HG03565 (cell line): ENCODE measurements around the gene LRRC74A.

ENCODE experiments used
- ATAC-seq: cut with Tn5 transposase; IDR thresholded peaks from one replicate; pipeline ENCODE4 v1.9.1; 2021; ENCODE audit warnings: mild to moderate bottlenecking, moderate library complexity; ENCODE audit not compliant: unreplicated experiment

LRRC74A gene

DNA sequence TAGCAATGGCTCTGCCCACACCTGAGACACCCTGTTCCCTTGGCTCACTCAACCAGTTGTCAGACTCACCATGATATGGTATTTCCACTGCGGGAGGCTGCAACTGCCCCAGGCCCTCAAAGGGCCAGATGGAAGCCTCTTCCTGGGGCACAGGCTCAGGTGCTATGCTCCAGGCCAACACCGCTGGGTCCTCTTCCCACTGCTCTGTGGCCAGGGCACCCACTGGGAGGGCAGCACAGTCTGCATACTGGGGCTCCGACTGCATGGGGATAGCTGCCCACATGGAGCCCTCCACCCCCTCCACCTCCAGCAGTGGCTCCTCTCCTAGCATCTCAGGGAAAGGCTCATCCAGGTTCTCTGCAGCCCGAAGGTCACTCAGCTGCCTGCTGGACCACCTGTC, 17.2 kb upstream of the LRRC74A start:
- ATAC-seq, result no peak

DNA sequence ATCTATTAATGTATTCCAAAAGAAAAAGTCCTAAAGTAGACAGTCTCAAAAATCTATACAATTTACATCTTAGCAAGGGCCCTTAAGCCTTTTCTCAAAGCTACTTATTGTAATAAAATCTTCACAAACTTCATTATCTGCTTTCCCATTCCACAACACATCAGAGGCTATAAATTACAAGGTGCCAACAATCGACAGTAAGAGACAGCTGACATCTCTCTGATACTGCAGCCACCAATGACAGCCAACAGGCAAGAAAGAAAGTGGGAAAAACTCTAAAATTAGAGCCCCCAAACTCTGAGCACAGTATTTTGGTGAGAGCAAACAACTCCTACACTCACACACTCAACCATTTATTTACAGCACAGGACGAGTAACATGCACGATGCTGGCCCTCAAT, 15.7 kb upstream of the LRRC74A start:
- no peak for ATAC-seq

DNA sequence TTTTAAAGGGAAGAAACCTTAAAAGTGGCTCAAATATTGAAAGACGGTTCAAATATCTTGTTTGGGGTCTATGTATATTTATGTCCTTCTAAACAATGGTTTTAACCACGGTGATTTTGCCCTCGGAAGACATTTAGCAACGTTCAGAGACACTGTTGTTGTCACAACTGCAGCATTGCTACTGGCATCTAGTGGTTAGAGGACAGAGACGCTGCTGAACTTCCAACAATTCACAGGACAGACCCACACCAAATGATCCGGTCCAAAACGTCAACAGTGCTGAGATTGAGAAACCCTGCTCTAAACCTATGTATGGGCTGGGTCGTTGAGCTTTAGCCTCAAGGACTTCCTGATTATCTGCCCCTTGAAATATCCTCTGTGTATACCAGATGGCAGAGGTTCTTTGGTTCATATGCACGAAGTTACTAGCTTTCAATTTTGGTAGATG, 15.2 kb upstream of the LRRC74A start:
- ATAC-seq, result no peak

DNA sequence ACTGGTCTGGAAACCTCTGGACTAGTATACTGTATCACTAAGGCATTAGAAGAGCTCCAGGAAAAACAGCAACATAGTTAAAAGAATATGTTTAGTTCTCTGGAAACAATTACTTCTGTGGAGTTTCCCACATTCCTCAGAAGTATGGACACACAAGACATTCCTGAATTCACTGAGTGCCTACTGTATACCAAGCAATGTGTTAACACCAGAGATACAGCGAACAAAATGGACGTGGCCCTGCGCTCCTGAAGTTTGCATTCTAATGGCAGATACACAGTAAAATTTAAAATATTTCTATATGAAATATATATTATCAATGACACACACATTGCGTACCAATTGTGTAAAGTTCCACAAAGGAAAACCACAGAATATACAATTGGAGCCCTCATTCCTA, 14.6 kb upstream of the LRRC74A start:
- no peak for ATAC-seq

DNA sequence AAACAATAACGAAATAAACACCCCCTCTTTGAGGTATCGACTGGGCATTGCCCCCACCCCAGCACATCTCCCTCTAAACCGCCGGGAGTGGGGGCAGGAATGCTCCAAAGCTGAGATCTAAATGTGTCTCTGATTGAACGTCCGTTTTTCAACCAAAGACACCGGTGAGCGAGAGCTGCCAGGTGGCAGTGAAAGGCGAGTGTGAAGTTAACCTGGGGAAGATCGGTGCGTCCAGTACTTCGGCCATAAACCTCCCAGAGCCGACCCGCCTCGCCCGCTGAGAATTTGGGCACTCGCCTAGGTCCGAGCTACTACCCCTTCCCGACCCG, 14.2 kb upstream of the LRRC74A start:
- ATAC-seq, result no peak

DNA sequence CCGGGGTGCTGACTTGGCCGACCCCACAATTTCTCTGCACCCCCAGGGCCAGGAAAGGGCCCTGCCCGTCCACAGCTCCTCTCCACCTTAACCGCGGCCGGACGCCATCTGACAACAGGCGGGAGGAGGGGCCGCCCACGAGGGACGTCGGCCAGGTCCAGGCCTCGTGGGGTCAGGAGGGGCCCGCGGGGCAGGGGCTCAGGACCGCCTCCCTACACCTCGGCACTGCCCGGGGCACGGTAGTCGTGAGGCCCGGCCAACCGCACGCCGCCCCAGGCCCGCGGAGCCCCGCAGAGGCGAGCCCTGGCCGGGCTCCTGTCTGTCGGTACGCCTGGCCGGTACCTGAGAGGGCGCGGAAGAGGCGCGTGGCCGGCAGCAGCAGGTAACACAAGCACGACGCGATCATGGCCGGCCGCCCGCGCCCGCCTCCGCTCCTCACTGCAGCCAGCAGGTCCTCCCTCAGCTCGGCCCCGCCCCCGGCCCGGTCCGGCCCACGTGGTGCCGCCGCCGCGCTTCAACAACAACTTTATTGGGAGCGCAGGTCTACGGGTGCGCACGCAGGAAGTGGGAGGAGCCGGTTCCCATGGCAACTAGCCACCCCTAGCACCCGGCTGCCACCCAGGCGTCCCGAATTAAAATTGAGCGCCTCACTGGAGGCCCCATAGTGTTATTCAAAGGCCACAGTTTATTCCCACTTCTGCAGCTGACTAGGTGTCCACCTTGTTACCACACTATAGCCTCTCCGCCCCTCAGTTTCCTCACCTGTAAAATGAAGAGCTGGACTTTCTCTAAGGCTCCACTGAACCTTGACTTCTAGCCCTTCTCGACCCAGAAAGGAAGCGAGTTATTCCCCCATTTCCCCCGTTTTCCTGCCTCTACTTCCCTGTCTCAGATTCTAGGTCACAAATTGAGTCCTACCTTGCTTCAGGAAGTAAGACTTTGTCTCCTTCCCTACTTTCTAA, 13.5 kb upstream of the LRRC74A start, which contains the start of gene ANGEL1:
TSS of gene ANGEL1 (minus strand) at position 461 of the 962 bp plus-strand sequence. CDS start at position 406, 55 bp downstream.
- peak; percentile 80 for ATAC-seq

DNA sequence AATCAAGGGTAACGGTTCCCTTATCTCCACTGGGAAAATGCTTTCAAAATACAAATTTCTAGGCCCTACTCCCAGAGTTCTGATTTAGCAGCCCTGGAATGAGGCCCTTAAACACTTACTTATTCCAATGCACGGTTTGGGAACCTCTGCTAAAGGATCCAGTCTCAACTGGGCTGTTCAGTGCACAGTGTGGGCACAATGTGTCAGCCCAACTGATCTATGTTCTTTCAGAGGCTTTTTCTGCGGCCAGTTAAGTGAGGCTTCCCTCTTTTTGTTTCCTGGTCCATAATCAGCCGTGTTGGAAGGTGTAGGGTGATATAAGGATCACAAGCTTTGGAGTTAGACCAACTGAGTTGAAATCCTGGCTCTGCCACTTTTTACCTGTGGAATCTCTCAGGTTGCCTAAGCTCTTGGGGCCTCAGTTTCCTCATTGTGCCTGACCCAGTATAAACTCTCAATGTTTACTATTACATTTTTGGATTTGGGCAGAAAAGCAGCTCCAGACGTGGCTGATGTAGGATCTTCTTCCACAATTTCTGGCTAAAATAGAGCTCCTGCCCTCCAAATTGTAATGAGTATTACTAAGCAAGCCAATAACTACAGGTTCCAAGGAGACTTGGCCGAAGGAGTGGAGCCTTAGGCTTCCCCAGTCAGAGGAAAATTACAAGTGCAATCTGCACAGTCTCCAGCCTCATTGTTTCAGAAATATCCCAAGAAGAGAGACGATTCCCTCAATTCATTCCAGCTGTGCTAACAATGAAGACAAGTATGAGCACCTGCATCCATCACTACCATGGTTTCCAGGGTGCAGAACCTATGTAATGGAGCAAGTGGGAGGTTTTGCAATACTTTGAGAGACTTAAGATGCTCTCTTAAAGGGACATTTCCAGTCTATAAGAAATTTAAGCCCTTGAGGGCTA, 11.2 kb upstream of the LRRC74A start:
- ATAC-seq, result no peak

DNA sequence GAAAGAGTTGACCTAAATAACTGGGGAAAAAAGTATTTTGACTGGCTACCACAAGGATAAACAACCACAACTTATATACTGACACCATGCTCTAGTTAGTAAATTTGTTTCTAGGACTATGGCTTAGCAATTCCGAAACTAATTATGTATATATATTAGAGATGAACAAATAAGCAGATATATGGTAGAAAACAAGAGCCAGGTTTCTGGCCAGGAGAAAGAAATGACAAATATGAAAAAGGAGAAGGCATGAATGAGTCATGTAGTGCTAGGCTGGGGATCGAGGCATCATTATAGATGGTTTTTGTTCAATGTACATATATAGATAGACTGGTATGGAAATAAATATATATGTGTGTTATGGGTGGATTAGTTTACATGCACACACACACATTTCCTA, 5.5 kb upstream of the LRRC74A start:
- no peak for ATAC-seq

DNA sequence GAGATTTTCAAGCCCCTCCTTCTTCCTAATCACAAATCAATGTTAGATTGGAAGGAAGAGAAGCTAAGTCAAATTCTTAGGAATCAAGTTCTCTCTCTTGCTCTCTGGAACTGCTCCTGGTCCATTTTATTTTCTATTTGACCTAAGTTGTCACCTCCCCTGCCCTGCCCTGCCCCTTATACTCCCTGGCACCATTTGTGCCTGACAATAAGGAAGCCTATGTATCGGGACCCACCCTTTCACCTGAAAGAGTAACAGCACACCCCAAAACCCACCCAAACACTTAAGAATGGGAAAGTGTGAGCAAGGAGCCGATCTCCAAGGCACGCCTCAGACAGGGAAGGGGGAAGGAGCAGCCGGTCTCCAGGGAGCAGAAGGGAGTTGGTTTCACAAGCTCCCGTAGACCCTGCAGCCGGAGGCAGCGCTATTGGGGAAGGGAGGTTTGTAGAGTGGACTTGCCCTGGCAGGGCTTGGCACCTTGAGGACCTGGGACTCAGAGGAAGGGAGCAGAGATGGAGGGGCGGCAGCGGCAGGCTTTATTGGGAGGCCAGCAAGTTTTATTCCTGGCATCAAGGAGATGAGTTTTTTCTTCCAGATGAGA, 1.6 kb downstream of the LRRC74A start:
- no peak for ATAC-seq

DNA sequence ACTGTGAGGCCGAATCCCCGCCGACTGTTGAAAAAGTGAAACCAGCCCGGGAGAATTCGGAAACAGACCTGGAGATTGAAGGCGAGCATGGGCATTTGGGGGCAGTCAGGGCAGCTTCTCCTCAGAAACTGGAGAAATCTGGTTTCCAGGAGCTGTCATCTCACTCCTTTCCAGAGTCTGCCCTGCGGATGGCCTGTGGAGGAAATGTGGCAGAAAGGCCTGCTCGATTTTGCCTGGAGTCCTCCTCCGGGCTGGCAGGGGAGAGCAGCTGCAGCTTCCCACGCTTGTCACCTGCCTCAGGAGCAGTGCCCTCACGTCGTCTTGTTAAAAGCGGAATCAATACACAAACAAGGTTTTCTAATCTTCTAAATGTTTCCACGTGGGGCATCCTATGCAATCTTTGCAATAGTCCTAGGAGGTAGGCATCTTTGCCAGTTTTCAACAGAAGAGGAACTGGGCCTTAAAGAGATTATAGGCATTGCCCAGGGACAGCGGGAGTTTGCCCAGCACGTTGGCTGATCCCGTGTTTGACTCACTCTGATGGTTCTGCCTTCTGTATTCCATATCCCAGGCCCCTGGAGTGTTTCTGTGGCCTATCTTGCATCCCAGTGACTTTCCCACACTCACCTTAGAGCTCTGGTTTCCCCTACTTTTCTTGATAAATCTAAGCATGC, 2.3 kb downstream of the LRRC74A start:
- ATAC-seq, result no peak

DNA sequence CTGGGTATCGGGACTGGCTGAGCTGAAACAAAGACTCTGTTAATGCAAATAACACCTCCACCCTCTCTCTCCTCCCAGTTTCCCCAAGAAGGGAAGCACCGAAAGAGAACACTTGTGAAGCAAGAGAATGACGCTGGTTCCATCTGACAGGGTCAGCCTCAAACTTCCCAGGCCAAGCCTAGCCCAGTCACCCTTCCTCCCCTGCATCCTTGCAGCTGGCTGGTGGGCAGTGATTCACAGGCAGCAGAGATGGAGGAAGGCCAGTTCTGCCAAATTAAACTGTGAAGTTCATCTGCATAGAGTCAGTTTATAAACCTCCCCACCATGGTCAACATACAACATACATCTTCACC, 2.8 kb downstream of the LRRC74A start:
- ATAC-seq, result no peak

DNA sequence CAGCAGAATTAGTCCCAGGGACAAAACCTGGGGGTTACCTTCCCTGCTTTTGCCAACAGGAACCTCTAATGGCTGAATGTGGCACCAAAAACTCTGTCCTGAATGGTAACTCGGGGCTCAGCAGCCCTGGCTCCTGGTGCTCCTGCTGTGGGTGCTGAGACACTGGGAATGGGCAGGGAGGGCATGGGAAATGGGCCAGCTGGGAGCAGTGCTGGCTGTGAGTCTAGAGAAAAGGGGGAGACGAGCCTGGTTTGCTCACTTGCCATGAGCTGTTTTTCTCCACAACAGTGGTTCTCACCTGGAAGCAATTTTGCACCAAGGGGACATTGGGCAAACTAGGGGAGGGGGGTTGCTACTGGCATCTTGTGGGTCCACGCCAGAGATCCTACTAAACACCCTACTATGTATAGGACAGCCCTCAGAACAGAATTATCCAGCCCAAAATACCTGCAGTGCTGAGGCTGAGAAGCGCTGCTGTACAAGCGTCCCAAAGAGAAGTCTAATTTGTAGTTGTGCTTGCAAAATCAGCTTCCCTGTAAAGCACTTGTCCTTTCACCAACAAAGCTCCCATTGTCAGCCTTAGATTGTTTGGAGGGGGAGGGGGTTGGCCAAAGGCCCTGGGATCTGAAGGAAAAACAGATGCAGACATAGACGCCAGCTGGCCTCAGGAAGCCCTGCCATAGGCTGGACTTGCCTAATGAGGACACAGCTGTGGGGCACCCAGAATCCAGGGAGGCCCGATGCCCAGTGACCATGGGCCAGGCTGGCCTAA, 3.6 kb downstream of the LRRC74A start:
- no peak for ATAC-seq

DNA sequence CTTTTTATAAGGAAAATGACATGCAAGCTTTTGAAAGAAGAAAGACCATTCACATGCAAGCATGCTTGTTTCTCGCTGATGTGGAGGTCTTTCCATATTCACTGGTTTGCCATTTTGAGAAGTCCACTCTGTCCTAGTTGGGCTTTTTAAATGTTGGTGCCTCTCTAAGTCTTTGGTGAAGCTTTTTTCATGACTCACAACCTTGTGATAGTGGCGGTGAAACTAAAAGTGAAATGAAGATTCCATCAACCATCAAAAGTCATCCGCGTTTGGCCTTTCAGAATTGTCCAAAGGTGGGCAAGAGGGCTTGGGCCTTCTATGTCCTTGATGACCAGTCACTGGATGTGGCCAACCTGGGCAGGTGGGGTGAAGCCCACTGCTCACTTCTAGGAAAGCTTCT, 4.3 kb downstream of the LRRC74A start:
- ATAC-seq, result no peak

DNA sequence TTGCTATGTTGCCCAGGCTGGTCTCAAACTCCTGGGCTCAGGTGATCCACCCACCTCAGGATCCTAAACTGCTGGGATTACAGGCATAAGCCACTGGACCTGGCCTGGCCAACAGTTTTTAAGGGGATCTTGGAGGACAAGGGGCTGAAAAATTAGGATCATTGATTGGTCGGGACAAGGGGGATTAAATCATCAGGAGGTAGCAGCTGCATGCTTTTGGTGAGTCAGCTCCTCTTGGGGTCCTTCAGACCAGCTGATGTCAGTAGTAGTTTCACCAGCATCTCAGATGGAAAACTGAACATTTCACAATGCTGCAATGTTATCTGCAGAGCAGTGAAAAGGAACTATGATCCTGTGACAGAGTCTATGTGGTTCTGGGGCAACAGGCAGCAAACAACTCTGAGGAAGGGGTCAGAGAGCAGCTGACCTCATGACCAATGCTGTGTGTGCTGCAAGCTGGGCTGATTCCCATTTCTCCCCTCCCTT, 6.3 kb downstream of the LRRC74A start:
- no peak for ATAC-seq

DNA sequence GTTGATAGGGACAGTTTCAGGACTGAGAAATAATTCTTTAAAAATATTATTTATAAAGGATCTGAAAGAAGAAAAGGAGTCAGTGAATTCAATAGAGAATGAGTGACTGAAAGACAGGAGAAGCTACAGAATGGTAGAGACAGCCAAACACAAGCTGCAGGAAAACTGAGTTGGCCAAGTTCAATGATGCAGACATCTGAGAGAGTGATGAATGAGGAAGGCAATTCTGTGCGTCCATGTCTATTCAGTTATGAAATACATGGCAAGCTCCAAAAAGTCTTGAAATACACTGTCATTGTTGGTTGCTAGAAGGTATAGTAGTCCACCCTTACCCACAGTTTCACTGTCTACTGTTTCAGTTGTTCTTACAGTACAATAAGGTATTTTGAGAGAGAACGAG, 6.8 kb downstream of the LRRC74A start:
- no peak for ATAC-seq

DNA sequence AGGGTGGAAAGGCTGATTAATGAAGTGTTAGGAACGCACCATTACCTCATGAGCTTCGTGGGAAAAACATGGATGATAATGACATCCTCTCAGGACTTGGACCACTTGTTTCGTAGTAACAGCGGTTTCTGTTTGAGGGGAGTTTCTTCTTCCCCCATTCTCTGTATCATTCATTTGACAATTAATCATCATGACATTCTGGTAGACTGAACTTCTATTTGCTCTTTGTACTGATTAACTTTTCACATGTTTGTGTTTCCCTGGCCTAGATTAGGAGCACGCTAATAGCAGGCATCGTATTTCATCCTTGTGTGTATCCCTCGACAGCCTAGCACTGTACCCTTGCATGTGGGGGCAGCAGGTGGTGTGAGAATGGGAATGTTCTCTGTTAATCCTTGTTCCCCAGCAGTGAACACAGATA, 8.0 kb downstream of the LRRC74A start:
- ATAC-seq, result no peak

DNA sequence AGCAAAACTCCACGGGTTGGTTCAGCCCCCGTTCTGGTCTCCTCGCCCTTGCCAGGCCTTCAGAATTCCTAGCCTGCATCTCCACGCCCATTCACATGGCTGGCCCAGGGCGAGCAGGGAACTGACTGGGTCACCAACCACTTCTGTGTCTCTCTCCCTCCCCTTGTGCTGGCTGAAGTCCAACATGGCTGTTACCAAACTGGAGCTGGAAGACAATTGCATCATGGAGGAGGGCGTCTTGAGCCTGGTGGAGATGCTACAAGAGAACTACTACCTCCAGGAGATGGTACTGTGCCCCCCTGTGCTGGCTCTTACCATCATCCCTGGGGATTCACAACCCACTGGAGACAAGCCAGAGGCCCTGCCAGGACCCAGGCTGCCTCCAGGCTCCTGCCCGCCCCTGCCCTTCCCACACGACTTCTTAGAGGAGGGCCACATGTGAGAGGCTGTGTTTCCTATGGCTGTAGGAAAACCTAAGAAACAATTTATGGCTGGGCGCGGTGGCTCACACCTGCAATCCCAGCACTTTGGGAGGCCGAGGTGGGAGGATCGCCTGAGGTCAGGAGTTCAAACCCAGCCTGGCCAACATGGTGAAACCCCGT, 9.9 kb downstream of the LRRC74A start:
- ATAC-seq, result no peak

DNA sequence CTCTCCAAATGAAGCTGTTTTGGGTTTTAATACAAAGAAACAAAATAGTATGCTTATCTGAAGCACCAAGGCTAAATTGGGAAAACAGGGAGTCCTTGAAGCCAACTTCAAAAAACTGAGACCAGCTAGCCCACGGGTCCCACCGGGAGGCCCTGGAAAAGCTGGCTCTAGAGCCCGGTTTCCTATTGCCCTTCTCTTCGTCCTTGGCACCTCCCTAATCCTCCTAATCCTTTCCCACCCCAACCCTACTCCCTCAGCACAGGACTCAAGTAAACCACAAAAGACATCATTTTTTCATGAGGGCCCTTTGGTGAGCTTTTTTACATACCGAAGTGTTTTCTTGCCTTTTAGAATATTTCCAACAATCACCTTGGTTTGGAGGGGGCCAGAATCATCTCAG, 11.3 kb downstream of the LRRC74A start:
- no peak for ATAC-seq

DNA sequence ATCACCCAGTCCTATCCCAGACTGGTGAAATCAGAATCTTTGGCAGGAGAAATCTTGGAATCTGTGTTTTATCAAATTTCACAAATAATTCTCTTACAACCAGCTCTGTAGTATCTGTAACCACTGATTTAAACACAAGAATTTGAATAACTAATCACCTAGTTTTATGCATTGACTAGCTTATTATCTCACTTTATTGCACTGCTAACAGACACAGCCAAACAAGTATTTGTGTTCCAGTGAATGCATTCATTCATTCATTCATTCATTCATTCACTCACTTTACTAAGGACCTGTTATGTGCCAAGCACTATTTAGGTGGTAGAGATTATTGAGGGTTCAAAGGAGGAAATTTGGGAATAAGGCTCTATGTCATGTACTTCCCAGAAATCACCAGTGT, 16.2 kb downstream of the LRRC74A start:
- ATAC-seq, result no peak
